Uterus (tissue), 4 donors: ENCODE measurements around the gene PHYKPL. TPM values are rescaled to one million over a fixed set of nuclear protein-coding genes. Genes with fewer than 3 reads are reported as not detected.

Source experiments
- DNase-seq, 2 donors: peaks; one replicate each; pipeline ENCODE4 v3.0.0-alpha.2; 2019 to 2020
- H3K27ac ChIP-seq, 2 donors: fragments of 200-600 bp; sonication (generic); 1 replicate in 1 of 2; 2 replicates in 1 of 2; pipeline ENCODE4 v1.5.1; 2016 to 2018
- H3K27me3 ChIP-seq, 2 donors: fragments of 200-600 bp; sonication (generic); one replicate each; pipeline ENCODE4 v1.5.1; 2018 to 2019; ENCODE audit warnings: control low read depth in 1 of 2
- H3K36me3 ChIP-seq, 2 donors: fragments of 200-600 bp; sonication (generic); one replicate each; pipeline ENCODE4 v1.5.1; 2019; ENCODE audit warnings: control low read depth in 1 of 2
- H3K4me1 ChIP-seq, 2 donors: fragments of 200-600 bp; sonication (generic); one replicate each; pipeline ENCODE4 v1.5.1; 2018 to 2019; ENCODE audit warnings: control low read depth in 1 of 2
- H3K4me3 ChIP-seq, 2 donors: fragments of 200-600 bp; sonication (generic); 1 replicate in 1 of 2; 2 replicates in 1 of 2; pipeline ENCODE4 v1.5.1; 2018 to 2019; ENCODE audit warnings: mild to moderate bottlenecking in 1 of 2
- H3K9me3 ChIP-seq, 2 donors: fragments of 200-600 bp; sonication (generic); one replicate each; pipeline ENCODE4 v1.5.1; 2019; ENCODE audit warnings: control low read depth in 1 of 2
- POLR2A ChIP-seq, 2 donors: fragments of 450-650 bp; IDR thresholded peaks; one replicate each; pipeline ENCODE4 v1.6.1; 2016; ENCODE audit warnings: antibody characterized with exemption in 2 of 2, mild to moderate bottlenecking in 1 of 2, moderate library complexity in 1 of 2
- intact Hi-C: fragments of 100-400 bp; cut with DNase I; formaldehyde crosslinking; loops from one replicate; pipeline ENCODE4 v1.15.1; 2023; ENCODE audit warnings: low total_unique reads
- total RNA-seq, 4 donors: library from RNA; depleted of rRNA in 3 of 4; stranded (reverse); fragments of >200 nt in 3 of 4; gene quantifications; one replicate each; pipeline versions ENCODE4 v1.1.0 to v1.2.4, GENCODE V29; 2014 to 2023
- TF ChIP-seq, protein P1 (sequence below), 4 experiments: fragments of 200-600 bp in 2 of 4; fragments of 450-650 bp in 2 of 4; sonication (generic) in 2 of 4; IDR thresholded peaks; one replicate each; pipeline ENCODE4 v1.5.1; 2016 to 2019; ENCODE audit warnings: antibody characterized with exemption in 4 of 4, mild to moderate bottlenecking in 2 of 4, moderate library complexity in 1 of 4
- donor health status: DM: yes; HTN: yes; CAD: no.

Gene PHYKPL
- total RNA-seq, 4 donors from 2014 or later = 41.5 to 129 (median 89.9) TPM

DNA sequence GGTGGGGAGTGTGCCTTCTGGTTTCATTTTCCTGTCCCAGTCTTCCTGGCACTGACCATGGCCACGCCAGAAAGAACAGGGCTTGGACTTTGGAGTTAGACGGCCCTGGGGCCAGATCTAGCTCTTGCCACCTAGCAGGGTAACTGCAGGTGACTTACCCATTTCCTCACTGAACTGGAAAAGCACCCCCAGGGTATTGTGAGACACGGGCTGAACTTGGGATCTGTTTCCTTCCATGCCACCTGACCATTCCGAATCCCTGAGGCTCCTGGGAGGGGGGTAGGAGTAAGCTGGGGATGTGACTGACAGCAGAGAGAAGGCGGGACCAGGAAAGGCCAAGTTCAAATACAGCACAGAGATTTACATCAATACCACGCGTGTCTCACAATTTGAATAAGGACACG is 18.9 kb downstream of the PHYKPL start:
- Histone ChIP-seq H3K27ac (no peak overlapping the region), H3K36me3 (no peaks in the 10 kb centered on the region), H3K4me1 (no peaks in the 10 kb centered on the region), H3K27me3 (no peaks in the 10 kb centered on the region), H3K9me3 (no peaks in the 10 kb centered on the region), H3K4me3 (no peak overlapping the region)
- TF ChIP-seq POLR2A (IDR thresholded peaks at IDR 0.05) = no peak
- TF ChIP-seq, protein P1, sequence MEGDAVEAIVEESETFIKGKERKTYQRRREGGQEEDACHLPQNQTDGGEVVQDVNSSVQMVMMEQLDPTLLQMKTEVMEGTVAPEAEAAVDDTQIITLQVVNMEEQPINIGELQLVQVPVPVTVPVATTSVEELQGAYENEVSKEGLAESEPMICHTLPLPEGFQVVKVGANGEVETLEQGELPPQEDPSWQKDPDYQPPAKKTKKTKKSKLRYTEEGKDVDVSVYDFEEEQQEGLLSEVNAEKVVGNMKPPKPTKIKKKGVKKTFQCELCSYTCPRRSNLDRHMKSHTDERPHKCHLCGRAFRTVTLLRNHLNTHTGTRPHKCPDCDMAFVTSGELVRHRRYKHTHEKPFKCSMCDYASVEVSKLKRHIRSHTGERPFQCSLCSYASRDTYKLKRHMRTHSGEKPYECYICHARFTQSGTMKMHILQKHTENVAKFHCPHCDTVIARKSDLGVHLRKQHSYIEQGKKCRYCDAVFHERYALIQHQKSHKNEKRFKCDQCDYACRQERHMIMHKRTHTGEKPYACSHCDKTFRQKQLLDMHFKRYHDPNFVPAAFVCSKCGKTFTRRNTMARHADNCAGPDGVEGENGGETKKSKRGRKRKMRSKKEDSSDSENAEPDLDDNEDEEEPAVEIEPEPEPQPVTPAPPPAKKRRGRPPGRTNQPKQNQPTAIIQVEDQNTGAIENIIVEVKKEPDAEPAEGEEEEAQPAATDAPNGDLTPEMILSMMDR (IDR thresholded peaks at IDR 0.05) = no peak
- DNase-seq = no peak
- intact Hi-C loops = no loop called here

DNA sequence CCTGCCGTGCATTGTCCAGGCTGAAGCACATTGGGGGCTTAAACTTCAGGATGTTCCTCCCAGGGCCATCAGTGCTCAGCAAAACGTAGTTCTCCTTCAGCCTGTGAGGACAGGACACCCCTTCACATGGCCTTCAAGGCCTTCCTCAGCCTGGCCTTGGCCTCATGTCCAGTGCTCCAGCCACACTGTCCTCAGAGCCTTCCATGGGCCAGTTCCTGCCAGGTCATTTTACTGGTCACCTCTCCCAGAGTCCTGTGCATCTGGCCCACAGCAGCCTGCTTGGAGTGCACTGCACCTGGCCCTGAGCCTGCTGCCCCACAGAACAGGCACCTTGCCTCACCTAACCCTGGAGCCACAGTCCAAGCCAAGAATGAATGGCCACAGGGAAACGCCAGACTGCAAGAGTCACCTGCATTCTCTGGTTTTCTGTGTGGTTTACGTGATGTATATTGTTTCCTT is 19.6 kb downstream of the PHYKPL start:
- Histone ChIP-seq H3K9me3 (no peaks in the 10 kb centered on the region), H3K36me3 (no peaks in the 10 kb centered on the region), H3K4me3 (no peak overlapping the region), H3K27me3 (no peaks in the 10 kb centered on the region), H3K4me1 (no peaks in the 10 kb centered on the region), H3K27ac (no peak overlapping the region)
- intact Hi-C loops = no loop called here
- no peak for TF ChIP-seq POLR2A (IDR thresholded peaks at IDR 0.05)
- TF ChIP-seq, protein P1 (IDR thresholded peaks at IDR 0.05) = no peak
- DNase-seq = no peak

DNA sequence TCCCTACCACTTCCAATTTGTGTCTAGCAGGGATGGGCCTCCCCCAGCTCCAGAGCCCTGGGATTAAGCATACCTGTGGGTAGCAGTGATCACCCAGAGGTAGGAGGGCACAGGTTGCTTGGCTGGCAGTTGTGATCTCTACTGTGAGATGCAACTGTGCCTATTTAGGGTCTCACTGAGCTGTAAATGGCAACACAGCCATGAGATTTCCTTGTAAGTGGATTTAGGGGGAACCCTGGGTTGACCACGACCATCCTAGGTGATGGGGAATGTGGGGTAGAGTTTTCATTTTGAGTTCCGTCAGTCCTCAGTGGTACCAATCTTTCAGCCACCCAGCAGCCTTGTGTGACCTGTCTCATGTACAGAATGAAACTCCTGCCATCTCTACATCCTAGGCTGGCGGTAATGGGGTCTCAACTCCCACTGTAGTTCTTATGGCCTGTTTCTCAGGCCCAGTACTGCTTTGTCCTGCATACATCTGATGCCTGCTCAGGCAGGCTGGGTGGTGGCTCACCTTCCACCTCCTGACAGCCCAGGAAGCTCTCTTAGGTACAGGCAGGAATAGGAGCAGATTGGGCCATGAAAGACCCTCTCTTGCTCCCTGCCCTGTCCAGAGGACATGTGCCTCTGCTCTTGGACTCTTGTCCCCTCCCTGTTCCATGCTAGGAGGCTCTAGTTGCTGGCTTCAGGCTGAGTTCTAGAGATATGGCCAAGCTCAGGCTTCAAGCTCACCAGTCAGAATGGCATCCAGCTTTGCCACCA is 20.2 kb downstream of the PHYKPL start:
- no peak overlapping the region for H3K27ac ChIP-seq
- TF ChIP-seq, protein P1 (IDR thresholded peaks at IDR 0.05) = no peak
- TF ChIP-seq POLR2A (IDR thresholded peaks at IDR 0.05) = no peak
- H3K4me3 ChIP-seq = no peak overlapping the region

DNA sequence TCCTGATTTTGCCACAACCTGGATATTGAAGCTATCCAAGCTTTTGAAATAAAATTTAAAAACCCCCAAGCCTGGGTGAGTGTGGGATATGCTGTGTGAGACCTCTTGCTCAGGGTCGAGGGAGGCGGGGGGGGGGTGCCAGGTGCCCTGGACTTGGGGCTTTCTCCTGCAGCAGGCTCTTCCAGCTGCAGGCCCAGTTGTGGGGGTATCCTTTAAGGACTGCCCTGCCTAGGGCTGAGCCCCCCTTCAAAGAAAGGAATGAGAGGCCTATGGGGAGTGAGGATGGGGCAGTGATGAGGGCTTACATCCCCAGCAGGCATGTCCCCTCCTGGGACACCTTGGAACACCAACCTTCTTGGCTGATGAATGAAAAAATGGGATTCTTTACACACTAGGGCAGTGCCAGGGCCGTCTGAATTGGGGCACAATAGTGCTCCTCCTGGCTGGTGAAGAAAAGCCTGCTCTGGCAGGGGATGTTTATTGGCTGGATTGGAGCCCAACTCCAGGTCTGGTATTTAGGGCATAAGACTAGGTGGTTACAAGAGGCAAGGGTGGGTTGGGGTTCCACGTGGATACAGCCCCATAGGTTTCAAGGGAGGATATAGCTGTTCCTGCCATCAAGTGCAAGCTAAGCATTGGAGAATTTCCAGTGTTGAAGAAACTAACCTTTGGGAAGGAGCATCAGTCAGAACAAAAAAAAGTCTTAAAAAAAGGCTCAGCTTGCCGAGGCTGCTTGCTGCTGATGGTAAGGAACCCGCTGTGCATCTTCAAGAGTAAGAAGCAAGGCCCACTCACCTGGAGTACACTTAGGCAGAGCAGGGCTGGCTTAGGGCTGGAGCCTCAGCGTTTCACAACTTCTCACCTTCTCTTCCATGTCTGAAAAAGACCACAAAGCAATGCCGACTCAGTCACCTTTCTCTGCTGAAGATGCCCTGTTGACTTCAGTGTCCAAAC is 21.2 kb downstream of the PHYKPL start:
- no peak for DNase-seq
- H3K4me1 ChIP-seq = peaks cover under 1 to 4% of the 10 kb centered on the region in 2 donors
- TF ChIP-seq POLR2A (IDR thresholded peaks at IDR 0.05) = no peak
- TF ChIP-seq, protein P1 (IDR thresholded peaks at IDR 0.05) = no peak
- H3K4me3 ChIP-seq = no peak overlapping the region
- no peaks in the 10 kb centered on the region for H3K27me3 ChIP-seq
- no peak overlapping the region for H3K27ac ChIP-seq
- intact Hi-C loops = no loop called here
- no peaks in the 10 kb centered on the region for H3K36me3 ChIP-seq
- no peaks in the 10 kb centered on the region for H3K9me3 ChIP-seq

More for the DNA sequence above, 20.2 kb downstream of the PHYKPL start:
- no peak for DNase-seq
- intact Hi-C loops = no loop called here
- Histone ChIP-seq H3K9me3 (no peaks in the 10 kb centered on the region), H3K4me1 (no peaks in the 10 kb centered on the region), H3K36me3 (no peaks in the 10 kb centered on the region), H3K27me3 (no peaks in the 10 kb centered on the region)
